Thyroid gland (tissue), 4 donors: ENCODE measurements around the gene KIF13A. TPM values are rescaled to one million over a fixed set of nuclear protein-coding genes. Genes with fewer than 3 reads are reported as not detected.

Experiments used
- DNase-seq, 2 donors: peaks; one replicate each; pipeline ENCODE4 v3.0.0-alpha.2; 2019
- H3K27ac ChIP-seq, 3 donors: fragments of 200-600 bp; sonication (generic); 1 replicate in 2 of 3; 2 replicates in 1 of 3; pipeline ENCODE4 v1.5.1; 2016 to 2019; ENCODE audit warnings: mild to moderate bottlenecking in 1 of 3, moderate library complexity in 1 of 3
- H3K27me3 ChIP-seq: fragments of 200-600 bp; sonication (generic); one replicate; pipeline ENCODE4 v1.5.1; 2019
- H3K36me3 ChIP-seq, 2 donors: fragments of 200-600 bp; sonication (generic); one replicate each; pipeline ENCODE4 v1.5.1; 2016 to 2019
- H3K4me1 ChIP-seq, 2 donors: fragments of 200-600 bp; sonication (generic); one replicate each; pipeline ENCODE4 v1.5.1; 2017 to 2019
- H3K4me3 ChIP-seq, 3 donors: fragments of 200-600 bp; sonication (generic); replicated peaks in 1 of 3; 1 replicate in 2 of 3; 2 replicates in 1 of 3; pipeline ENCODE4 v1.5.1; 2016; ENCODE audit warnings: mild to moderate bottlenecking in 1 of 3
- H3K9me3 ChIP-seq: fragments of 200-600 bp; sonication (generic); one replicate; pipeline ENCODE4 v1.5.1; 2017
- POLR2A ChIP-seq, 2 donors: fragments of 450-650 bp; IDR thresholded peaks; one replicate each; pipeline ENCODE4 v1.6.1; 2017; ENCODE audit warnings: antibody characterized with exemption in 2 of 2, mild to moderate bottlenecking in 2 of 2, moderate library complexity in 1 of 2
- WGBS, 2 donors: methylation state at CpG; one replicate each; pipeline ENCODE4 v1.1.5; 2017; 5-methylcytosine and 5-hydroxymethylcytosine counted together
- intact Hi-C: fragments of 100-400 bp; cut with DNase I; formaldehyde crosslinking; loops from one replicate; pipeline ENCODE4 v1.15.1; 2023
- total RNA-seq, 4 donors: library from RNA; depleted of rRNA; stranded (reverse); fragments of >200 nt; gene quantifications; one replicate each; pipeline ENCODE4 v1.2.3, GENCODE V29; 2016
- TF ChIP-seq, protein P1 (sequence below), 6 experiments: fragments of 200-600 bp in 3 of 6; fragments of 450-650 bp in 3 of 6; sonication (generic) in 3 of 6; IDR thresholded peaks; one replicate each; pipeline ENCODE4 v1.5.1; 2016 to 2019; ENCODE audit warnings: antibody characterized with exemption in 6 of 6, mild to moderate bottlenecking in 2 of 6, inconsistent platforms in 1 of 6, moderate library complexity in 1 of 6

Gene KIF13A
- total RNA-seq, 4 donors from 2014 or later = 40.7 to 79.8 (median 66.4) TPM

DNA sequence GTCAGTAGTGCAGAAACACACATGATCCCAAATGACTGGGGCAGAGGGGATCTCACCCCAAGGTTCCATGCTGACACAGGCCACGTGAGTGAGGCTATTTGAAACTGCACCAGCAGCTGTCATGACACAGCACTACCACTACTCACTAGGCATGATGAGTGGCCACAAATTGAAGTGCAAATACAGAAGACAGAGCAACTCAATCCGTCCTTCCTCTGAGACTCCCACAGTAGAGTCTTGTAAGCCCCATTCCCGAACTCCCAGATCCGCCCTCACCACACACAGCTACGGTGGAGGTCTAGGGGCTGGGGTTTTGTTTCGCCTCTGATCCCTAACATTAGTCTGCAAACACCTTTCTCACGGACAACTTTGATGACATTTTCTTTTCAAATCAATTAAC, 167.4 kb downstream of the KIF13A start:
- Histone ChIP-seq H3K4me3 (no peak overlapping the region), H3K27ac (no peak overlapping the region), H3K36me3 (peaks cover 3% of the 10 kb centered on the region in 2 donors), H3K4me1 (no peaks in the 10 kb centered on the region), H3K27me3 (no peaks in the 10 kb centered on the region), H3K9me3 (no peaks in the 10 kb centered on the region)
- WGBS, 2 donors = 93% methylated on average over 7 of the region's 7 CpGs
- TF ChIP-seq POLR2A (IDR thresholded peaks at IDR 0.05) = no peak
- TF ChIP-seq, protein P1, sequence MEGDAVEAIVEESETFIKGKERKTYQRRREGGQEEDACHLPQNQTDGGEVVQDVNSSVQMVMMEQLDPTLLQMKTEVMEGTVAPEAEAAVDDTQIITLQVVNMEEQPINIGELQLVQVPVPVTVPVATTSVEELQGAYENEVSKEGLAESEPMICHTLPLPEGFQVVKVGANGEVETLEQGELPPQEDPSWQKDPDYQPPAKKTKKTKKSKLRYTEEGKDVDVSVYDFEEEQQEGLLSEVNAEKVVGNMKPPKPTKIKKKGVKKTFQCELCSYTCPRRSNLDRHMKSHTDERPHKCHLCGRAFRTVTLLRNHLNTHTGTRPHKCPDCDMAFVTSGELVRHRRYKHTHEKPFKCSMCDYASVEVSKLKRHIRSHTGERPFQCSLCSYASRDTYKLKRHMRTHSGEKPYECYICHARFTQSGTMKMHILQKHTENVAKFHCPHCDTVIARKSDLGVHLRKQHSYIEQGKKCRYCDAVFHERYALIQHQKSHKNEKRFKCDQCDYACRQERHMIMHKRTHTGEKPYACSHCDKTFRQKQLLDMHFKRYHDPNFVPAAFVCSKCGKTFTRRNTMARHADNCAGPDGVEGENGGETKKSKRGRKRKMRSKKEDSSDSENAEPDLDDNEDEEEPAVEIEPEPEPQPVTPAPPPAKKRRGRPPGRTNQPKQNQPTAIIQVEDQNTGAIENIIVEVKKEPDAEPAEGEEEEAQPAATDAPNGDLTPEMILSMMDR (IDR thresholded peaks at IDR 0.05) = no peak
- DNase-seq = no peak
- intact Hi-C loops = no loop called here

DNA sequence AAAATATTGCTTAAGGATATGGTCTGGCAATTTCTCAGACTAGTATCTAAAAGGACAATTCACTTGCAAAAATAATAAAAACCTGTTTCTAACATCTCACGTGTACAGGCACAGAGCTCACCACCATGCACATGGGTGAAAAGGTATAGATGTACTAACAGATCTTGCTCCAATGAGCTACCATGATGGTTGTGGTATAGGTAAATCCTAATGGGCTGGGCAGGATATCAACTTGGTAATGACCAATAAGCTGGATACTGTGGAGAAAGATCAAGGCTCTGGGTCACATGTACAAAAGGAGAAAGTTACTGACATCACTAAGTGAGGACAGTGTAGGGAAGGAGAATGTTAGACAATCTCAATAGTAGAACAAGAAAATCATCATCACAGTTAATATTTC, 169.7 kb downstream of the KIF13A start:
- H3K36me3 ChIP-seq = peaks cover 3 to 8% of the 10 kb centered on the region in 2 donors
- no peaks in the 10 kb centered on the region for H3K9me3 ChIP-seq
- intact Hi-C loops = no loop called here
- H3K4me1 ChIP-seq = no peaks in the 10 kb centered on the region
- no peaks in the 10 kb centered on the region for H3K27me3 ChIP-seq
- no peak for DNase-seq
- H3K4me3 ChIP-seq = no peak overlapping the region
- no peak overlapping the region for H3K27ac ChIP-seq
- WGBS, 2 donors = 87 to 91% methylated on average over 1 of the region's 1 CpG
- TF ChIP-seq, protein P1 (IDR thresholded peaks at IDR 0.05) = no peak
- TF ChIP-seq POLR2A (IDR thresholded peaks at IDR 0.05) = no peak

DNA sequence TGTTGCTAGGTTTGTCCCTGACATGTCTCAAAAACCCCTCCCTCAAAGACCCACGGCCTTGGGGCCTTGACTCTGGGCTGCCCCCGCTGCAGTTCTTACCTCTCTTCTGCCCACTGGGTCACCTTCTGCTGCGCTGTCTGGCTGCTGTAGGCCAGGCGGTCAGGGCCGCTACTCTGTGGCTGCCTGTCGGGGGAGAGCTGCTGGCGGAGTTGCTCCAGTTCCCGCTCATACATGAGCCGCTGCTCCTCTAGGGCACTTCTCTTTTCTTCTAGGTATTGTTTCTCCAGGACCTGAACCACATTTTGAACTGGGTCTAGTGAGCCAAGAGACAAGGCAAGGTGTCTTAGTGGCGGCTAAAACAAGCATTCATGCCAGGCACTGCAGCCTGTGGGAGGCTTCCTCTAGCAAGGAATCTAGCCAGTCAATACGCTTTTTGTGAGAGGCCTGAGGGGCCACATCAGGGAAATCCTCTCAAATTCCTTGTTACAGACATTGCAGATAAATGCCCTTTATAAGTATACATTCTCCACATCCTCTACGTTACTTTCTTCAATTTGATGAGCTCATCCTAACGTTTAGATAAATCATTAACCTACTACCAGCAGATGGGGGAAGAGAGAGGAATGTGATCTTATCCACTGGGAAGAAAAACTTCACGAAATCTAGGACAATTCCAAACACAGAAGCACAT, 170.4 kb downstream of the KIF13A start:
- H3K9me3 ChIP-seq = no peaks in the 10 kb centered on the region
- H3K36me3 ChIP-seq = peaks cover 4 to 8% of the 10 kb centered on the region in 2 donors
- intact Hi-C loops = no loop called here
- TF ChIP-seq POLR2A (IDR thresholded peaks at IDR 0.05) = no peak
- TF ChIP-seq, protein P1 (IDR thresholded peaks at IDR 0.05) = no peak
- no peak overlapping the region for H3K27ac ChIP-seq
- H3K4me3 ChIP-seq = no peak overlapping the region
- no peaks in the 10 kb centered on the region for H3K4me1 ChIP-seq
- DNase-seq = no peak
- H3K27me3 ChIP-seq = no peaks in the 10 kb centered on the region
- WGBS, 2 donors = 88 to 89% methylated on average over 14 of the region's 14 CpGs

DNA sequence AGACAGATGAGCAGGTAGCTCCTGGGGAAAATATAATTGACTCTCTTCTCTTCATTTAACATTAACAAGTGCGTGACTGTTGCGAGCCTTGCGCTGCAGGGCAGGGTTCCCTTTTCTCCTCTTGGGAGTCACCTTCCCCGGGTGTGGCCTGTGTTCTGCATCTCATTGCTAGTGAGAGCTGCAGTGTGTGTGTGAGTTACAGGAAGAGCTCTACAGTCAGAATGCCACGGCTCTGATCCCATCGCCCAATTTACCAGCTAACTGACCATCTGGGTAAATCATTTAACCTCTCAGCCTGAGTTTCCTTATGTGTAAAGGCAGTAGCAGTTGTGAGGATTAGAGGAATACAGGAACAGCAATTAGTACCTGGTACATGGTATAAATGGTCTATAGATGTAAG, 173.9 kb downstream of the KIF13A start:
- WGBS, 2 donors = 97 to 98% methylated on average over 6 of the region's 6 CpGs
- Histone ChIP-seq H3K27ac (no peak overlapping the region), H3K4me3 (no peak overlapping the region), H3K36me3 (peaks cover 4 to 5% of the 10 kb centered on the region in 2 donors), H3K9me3 (no peaks in the 10 kb centered on the region), H3K27me3 (no peaks in the 10 kb centered on the region), H3K4me1 (no peaks in the 10 kb centered on the region)
- no peak for TF ChIP-seq POLR2A (IDR thresholded peaks at IDR 0.05)
- TF ChIP-seq, protein P1 (IDR thresholded peaks at IDR 0.05) = no peak
- no peak for DNase-seq
- intact Hi-C loops = no loop called here

DNA sequence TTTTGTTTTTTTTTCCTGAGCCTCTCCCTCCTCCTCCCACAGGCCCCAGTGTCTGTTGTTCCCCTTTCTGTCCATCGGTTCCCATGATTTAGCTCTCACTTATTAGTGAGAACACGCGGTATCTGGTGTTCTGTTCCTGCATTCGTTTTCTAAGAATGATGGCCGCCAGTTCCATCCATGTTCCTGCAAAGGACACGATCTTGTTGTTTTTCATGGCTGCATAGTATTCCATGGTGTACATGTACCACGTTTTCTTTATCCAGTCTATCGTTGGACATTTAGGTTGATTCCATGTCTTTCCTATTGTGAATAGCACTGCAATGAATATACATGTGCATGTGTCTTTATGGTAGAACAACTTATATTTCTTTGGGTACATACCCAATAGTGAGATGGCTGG, 175.1 kb downstream of the KIF13A start:
- WGBS, 2 donors = 97% methylated on average over 8 of the region's 8 CpGs
- no peaks in the 10 kb centered on the region for H3K4me1 ChIP-seq
- TF ChIP-seq, protein P1 (IDR thresholded peaks at IDR 0.05) = no peak
- TF ChIP-seq POLR2A (IDR thresholded peaks at IDR 0.05) = no peak
- intact Hi-C loops = no loop called here
- peaks cover 5 to 11% of the 10 kb centered on the region in 2 donors for H3K36me3 ChIP-seq
- H3K4me3 ChIP-seq = no peak overlapping the region
- DNase-seq = no peak
- no peak overlapping the region for H3K27ac ChIP-seq
- no peaks in the 10 kb centered on the region for H3K27me3 ChIP-seq
- H3K9me3 ChIP-seq = no peaks in the 10 kb centered on the region
